D721Med (cell line): Measurements from ENCODE around the gene MRPL16.

ENCODE experiments used
- DNase-seq: peaks from one replicate; pipeline ENCODE4 v3.0.0; 2011; ENCODE audit warnings: low spot score; ENCODE audit not compliant: insufficient read length
- FAIRE-seq: peaks from 2 replicates; lab custom pipeline; 2011; peaks lifted over from hg19 to GRCh38; lab: Jason Lieb, UNC
- TF ChIP-seq, protein P1 (sequence below): IDR thresholded peaks from 2 replicates; pipeline ENCODE4 v1.5.1; 2012; ENCODE audit warnings: mild to moderate bottlenecking, control low read depth; ENCODE audit not compliant: insufficient read depth; ENCODE audit errors: missing control alignments

The MRPL16 gene

DNA sequence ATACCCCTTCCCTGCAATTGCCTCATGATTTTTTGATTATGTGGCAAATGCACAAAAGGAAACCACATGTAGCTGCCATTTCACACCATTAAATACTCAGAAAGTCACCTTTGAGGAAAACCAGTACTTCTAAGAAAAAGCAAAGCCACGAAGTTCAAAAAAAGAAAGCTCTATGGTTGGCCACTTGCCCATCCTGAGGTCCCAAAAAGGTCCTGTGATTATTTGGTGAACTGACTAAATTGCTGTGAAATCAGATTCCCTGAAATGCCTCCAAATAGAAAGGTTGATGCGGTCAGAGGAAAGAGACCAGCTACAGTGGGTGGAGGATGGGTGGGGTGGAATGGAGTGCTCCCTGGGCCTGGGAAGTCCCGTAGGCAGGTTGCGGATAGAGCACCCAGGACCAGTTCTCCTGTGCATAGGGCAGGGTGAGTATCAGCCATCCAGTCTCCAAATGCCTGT is 26.9 kb downstream of the MRPL16 start:
- FAIRE-seq (no peak), DNase-seq (no peak)
- TF ChIP-seq, protein P1, sequence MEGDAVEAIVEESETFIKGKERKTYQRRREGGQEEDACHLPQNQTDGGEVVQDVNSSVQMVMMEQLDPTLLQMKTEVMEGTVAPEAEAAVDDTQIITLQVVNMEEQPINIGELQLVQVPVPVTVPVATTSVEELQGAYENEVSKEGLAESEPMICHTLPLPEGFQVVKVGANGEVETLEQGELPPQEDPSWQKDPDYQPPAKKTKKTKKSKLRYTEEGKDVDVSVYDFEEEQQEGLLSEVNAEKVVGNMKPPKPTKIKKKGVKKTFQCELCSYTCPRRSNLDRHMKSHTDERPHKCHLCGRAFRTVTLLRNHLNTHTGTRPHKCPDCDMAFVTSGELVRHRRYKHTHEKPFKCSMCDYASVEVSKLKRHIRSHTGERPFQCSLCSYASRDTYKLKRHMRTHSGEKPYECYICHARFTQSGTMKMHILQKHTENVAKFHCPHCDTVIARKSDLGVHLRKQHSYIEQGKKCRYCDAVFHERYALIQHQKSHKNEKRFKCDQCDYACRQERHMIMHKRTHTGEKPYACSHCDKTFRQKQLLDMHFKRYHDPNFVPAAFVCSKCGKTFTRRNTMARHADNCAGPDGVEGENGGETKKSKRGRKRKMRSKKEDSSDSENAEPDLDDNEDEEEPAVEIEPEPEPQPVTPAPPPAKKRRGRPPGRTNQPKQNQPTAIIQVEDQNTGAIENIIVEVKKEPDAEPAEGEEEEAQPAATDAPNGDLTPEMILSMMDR: no peak

DNA sequence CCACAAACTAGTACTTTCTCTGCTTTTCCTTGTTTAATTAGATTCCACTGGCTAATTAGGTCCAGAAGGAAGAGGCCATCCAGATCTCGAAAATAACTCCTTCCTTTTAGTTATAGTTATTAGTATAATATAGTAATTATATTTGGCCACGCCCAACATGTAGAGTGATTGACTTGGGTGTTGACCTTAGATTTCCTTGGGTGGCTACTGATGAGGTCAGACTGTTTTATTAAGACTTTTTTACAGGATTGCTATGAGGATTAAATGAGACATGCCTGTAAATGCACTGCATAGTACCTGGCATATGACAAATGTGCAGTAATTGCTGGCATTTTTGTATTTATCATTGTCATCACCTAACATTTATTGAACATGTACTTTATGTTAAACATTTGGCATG is 28.5 kb downstream of the MRPL16 start:
- DNase-seq (no peak), FAIRE-seq (no peak)
- TF ChIP-seq, protein P1: no peak

DNA sequence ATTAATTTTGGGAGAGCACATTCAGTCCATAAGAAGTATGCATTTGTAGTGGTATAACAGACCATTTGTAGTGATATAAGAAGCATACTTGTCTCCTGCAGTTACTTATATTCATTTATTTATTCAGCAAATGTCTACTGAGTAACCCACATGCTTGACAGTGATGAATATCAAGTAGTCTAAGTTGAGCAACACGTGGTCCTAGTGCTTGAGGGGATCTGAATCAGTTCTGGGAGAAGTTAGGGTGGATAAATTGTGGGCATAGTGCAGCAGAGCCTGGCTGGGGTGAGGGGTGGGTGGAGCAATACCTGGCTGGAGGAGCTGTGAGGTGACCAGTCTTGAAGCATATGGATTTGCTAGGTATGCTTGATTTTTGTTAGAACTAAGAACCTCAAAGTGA is 31.1 kb downstream of the MRPL16 start:
- FAIRE-seq (no peak), DNase-seq (no peak)
- TF ChIP-seq, protein P1: no peak

DNA sequence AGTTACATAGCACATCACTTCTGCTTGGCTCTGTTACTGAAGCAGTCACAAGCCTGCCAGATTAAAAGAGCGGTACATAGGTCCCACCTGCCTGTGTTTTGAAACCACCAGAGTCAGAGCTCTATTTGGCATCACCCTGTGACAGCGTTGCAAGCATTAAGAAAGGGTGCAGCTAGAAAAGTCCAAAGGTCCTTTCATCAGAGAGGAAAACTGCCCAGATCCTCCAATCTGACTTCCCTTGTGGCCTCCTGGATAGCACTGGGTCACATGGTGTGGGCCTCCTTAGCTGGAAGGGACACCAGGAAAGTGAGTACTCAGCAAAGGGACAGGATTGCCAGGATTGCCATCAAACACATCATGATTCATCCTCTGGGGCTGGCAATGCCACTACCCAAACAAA is 32.5 kb downstream of the MRPL16 start:
- TF ChIP-seq, protein P1: no peak
- FAIRE-seq: no peak

DNA sequence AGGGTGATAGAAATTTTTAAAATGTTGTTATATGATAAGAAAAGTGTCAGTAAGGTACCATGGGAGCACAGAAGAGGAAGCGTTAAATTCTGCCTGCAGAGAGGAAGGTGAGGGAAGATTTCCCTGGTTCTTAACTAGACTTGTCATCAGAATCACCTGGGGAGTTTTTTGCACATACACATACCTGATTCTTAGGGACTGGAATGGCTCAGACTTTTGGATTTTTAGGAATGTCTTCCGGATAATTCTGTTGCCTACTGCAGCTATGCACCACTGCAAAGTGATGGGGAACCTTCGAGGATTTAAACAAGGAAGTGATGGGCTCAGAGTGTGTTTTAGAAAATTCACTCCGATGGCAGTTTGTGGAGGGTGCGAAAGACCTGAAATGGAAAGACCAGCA is 33.5 kb downstream of the MRPL16 start:
- DNase-seq: no peak
- TF ChIP-seq, protein P1: no peak
- FAIRE-seq: no peak

More for the DNA sequence above, 32.5 kb downstream of the MRPL16 start:
- no peak for DNase-seq

DNA sequence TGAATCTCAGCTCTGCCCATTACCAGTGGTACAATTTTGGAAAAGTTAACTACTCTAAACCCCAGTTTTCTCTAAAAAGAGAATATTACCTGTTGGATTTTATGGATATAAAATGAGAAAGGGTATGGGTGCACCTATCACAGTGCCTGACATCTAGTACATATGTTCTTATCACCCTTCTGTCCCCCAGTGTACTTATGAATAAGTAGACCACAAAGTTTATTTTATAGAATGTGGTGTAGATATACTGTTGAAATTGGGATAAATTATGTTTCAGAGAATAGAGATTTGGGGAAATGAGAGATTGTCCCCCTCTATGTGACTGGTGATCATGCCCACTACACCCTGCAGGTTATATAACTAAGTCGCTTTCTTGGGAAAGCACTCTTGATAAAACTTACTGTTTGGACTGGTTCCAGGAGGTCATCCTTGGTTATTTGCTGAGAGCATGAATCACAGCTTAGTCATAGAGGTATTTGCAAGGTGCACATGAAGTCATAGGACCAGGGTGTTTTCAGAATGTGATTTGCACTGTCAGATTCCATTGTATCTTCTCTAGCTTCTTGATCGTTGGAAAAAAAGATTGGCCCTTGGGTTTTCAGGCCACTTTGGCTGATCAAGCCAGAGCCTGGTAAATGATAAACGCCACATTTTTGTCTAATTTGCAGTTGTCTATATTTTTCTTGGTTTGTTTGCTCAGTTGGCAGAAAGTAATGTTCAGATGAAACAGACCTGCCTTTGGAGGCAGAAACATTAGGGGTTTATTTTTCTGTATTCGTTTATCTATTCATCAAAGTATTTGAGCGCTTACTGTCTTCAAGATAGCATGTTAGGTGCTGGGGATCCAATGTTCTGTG is 34.1 kb downstream of the MRPL16 start:
- no peak for DNase-seq
- FAIRE-seq: no peak
- TF ChIP-seq, protein P1: no peak

DNA sequence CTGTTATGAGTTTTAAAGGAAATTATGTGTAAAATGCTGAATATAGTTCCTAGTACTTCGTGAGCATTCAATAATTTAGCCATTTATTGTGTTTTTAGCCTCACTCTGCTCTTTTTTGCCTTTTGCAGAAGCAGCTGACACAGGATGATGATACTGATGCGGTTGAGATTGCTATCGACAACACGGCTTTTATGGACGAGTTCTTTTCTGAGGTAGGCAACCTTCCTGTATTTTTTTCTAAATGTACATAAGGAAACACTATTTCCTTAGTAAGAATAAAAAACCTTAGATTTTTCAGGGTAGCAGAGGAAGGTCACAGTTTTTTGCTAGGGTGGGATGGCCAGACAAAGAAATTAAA is 37.5 kb downstream of the MRPL16 start:
- FAIRE-seq (no peak), DNase-seq (no peak)
- TF ChIP-seq, protein P1: no peak
